PC-3 (cell line): Measurements from ENCODE around the gene CDK14. TPM values are rescaled to one million over a fixed set of nuclear protein-coding genes. Genes with fewer than 3 reads are reported as not detected.
A peak's percentile ranks its signal among the peaks of the same experiment; 100 is the strongest.

Experiments
- ATAC-seq: fragments of 200-7000 bp; cut with Tn5 transposase; 2 replicates; pipeline ENCODE4 v1.9.1; 2020; ENCODE audit warnings: mild to moderate bottlenecking, moderate library complexity
- BruUV-seq: library from RNA; stranded (reverse); fragments of 400-500 nt; replicated peaks from 2 replicates; lab custom pipeline; 2021; lab: Mats Ljungman, UMichigan
- CTCF ChIA-PET: fragments of 300-600 bp; sonication (Branson Sonifier 250); formaldehyde crosslinking; loops from one replicate; lab custom pipeline; 2022; ENCODE audit warnings: antibody characterized with exemption; lab: Charles Lee
- POLR2A ChIA-PET: fragments of 300-600 bp; sonication (Branson Sonifier 250); formaldehyde crosslinking; loops from one replicate; lab custom pipeline; 2022; ENCODE audit warnings: antibody characterized with exemption; ENCODE audit not compliant: unreplicated experiment; lab: Charles Lee
- DNase-seq: peaks from one replicate; pipeline ENCODE4 v3.0.0-alpha.2; 2015
- H2AFZ ChIP-seq: fragments of 300-600 bp; sonication (generic); 2 replicates; pipeline ENCODE4 v1.6.0; 2016; ENCODE audit warnings: antibody characterized with exemption, low read length
- H3F3A ChIP-seq: fragments of 300-600 bp; sonication (generic); one replicate; pipeline ENCODE4 v1.6.0; 2017; ENCODE audit warnings: antibody characterized with exemption, low read length, control low read depth, mild to moderate bottlenecking; ENCODE audit not compliant: unreplicated experiment
- H3K27ac ChIP-seq: fragments of 300-600 bp; sonication (generic); 2 replicates; pipeline ENCODE4 v1.5.1; 2016; ENCODE audit warnings: mild to moderate bottlenecking, low read length
- H3K27me3 ChIP-seq: fragments of 300-600 bp; sonication (generic); 2 replicates; pipeline ENCODE4 v1.6.1; 2016; ENCODE audit warnings: low read length, mixed read lengths
- H3K36me3 ChIP-seq: fragments of 300-600 bp; sonication (generic); 2 replicates; pipeline ENCODE4 v1.6.1; 2016; ENCODE audit warnings: low read depth, mixed run types, low read length, mixed read lengths
- H3K4me1 ChIP-seq: fragments of 300-600 bp; sonication (generic); 2 replicates; pipeline ENCODE4 v1.5.1; 2016; ENCODE audit warnings: low read length; ENCODE audit not compliant: insufficient read depth
- H3K4me2 ChIP-seq: fragments of 300-600 bp; sonication (generic); 2 replicates; pipeline ENCODE4 v1.6.0; 2016; ENCODE audit warnings: low read length
- H3K4me3 ChIP-seq: fragments of 300-600 bp; sonication (generic); 2 replicates; pipeline ENCODE4 v1.5.1; 2016; ENCODE audit warnings: mild to moderate bottlenecking, low read length, mixed read lengths
- H3K79me2 ChIP-seq: fragments of 300-600 bp; sonication (generic); 2 replicates; pipeline ENCODE4 v1.6.1; 2017; ENCODE audit warnings: low read length, mixed read lengths
- H3K9ac ChIP-seq: fragments of 300-600 bp; sonication (generic); 2 replicates; pipeline ENCODE4 v1.6.0; 2016; ENCODE audit warnings: mild to moderate bottlenecking, low read length
- H3K9me2 ChIP-seq: fragments of 300-600 bp; sonication (generic); replicated peaks from 2 replicates; pipeline ENCODE4 v1.6.1; 2016; ENCODE audit warnings: mixed run types, low read length, mixed read lengths
- H3K9me3 ChIP-seq: fragments of 300-600 bp; sonication (generic); 2 replicates; pipeline ENCODE4 v1.6.1; 2016; ENCODE audit warnings: low read length, mixed read lengths
- H4K20me1 ChIP-seq: fragments of 300-600 bp; sonication (generic); 2 replicates; pipeline ENCODE4 v1.6.1; 2016; ENCODE audit warnings: low read length, mixed read lengths
- EZH2 ChIP-seq: fragments of 300-600 bp; sonication (generic); IDR thresholded peaks from one replicate; pipeline ENCODE4 v1.6.1; 2017; ENCODE audit warnings: antibody characterized with exemption, mild to moderate bottlenecking, low read length; ENCODE audit not compliant: unreplicated experiment
- EZH2phosphoT487 ChIP-seq: fragments of 300-600 bp; sonication (generic); IDR thresholded peaks from 2 replicates; pipeline ENCODE4 v1.6.1; 2018; ENCODE audit warnings: mild to moderate bottlenecking, antibody characterized with exemption, low read length, borderline replicate concordance
- intact Hi-C: fragments of 100-400 bp; cut with micrococcal nuclease; formaldehyde crosslinking; loops from 2 replicates; pipeline ENCODE4 v1.9.0; 2023
- total RNA-seq: library from RNA; depleted of rRNA; stranded (reverse); fragments of >200 nt; gene quantifications from 2 replicates; pipeline ENCODE4 v1.2.3, GENCODE V29; 2014
- TF ChIP-seq, protein P1 (sequence below): fragments of 300-600 bp; sonication (generic); conservative IDR thresholded peaks from 2 replicates; pipeline ENCODE4 v1.5.1; 2017; ENCODE audit warnings: antibody characterized with exemption, low read depth, mild to moderate bottlenecking, low read length

CDK14 gene
- total RNA-seq, 1 experiment from 2014 or later = 8.2 TPM

DNA sequence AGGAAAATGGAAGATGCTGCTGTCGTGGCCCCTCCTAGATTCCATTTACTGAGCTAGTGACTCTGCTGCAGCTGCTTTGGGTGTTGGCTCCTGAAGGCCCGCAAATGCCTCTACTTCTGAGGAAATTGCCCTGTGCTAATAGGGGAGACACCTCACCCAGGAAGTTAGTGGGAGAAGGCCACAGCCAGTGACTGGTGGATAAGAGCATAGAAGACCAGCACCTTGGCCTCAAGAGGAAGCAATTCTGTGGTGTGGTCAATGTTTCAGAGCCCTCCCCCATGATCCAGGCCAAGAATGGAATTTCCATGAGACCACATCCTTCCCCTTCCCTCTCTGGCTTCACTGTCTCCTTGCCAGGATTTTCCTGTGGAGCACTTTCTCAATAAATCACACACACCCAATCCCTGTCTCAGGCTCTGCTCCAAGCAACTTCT is 643.1 kb downstream of the CDK14 start:
- ChIA-PET POLR2A (no interaction called here), CTCF (no interaction called here)
- no peaks in the 10 kb centered on the region for H3K9me2 ChIP-seq
- H3K27me3 ChIP-seq = no peaks in the 10 kb centered on the region
- intact Hi-C loops = no loop called here
- H3K4me1 ChIP-seq = peaks cover 10% of the 10 kb centered on the region; the same call in 1 of the 2 replicates
- no peaks in the 10 kb centered on the region for H3K79me2 ChIP-seq
- H3K27ac ChIP-seq = 0 out of 2 replicates have a peak overlapping the region, but pooled peaks have one; percentile 1
- no peak overlapping the region for H3K9ac ChIP-seq
- peak; percentile 87 for ATAC-seq
- no peak overlapping the region for H3K4me3 ChIP-seq
- BruUV-seq = no TSS peak
- no peaks in the 10 kb centered on the region for H3K36me3 ChIP-seq
- peak overlapping the region; percentile 43 for H3K4me2 ChIP-seq
- DNase-seq = peak; percentile 82
- no peaks in the 10 kb centered on the region for H3F3A ChIP-seq
- no peaks in the 10 kb centered on the region for H4K20me1 ChIP-seq
- no peaks in the 10 kb centered on the region for H3K9me3 ChIP-seq
- TF ChIP-seq EZH2 (no peak), EZH2phosphoT487 (no peak)
- TF ChIP-seq, protein P1, sequence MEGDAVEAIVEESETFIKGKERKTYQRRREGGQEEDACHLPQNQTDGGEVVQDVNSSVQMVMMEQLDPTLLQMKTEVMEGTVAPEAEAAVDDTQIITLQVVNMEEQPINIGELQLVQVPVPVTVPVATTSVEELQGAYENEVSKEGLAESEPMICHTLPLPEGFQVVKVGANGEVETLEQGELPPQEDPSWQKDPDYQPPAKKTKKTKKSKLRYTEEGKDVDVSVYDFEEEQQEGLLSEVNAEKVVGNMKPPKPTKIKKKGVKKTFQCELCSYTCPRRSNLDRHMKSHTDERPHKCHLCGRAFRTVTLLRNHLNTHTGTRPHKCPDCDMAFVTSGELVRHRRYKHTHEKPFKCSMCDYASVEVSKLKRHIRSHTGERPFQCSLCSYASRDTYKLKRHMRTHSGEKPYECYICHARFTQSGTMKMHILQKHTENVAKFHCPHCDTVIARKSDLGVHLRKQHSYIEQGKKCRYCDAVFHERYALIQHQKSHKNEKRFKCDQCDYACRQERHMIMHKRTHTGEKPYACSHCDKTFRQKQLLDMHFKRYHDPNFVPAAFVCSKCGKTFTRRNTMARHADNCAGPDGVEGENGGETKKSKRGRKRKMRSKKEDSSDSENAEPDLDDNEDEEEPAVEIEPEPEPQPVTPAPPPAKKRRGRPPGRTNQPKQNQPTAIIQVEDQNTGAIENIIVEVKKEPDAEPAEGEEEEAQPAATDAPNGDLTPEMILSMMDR = no peak
- peak overlapping the region; percentile 42; the same call in 1 of the 2 replicates for H2AFZ ChIP-seq

GRCh38 chr7:91239772-91240171 is 643.7 kb downstream of the CDK14 start:
- Histone ChIP-seq H3K4me2 (peak overlapping the region; percentile 43), H4K20me1 (no peaks in the 10 kb centered on the region), H3K36me3 (no peaks in the 10 kb centered on the region), H2AFZ (no peak overlapping the region), H3K9ac (no peak overlapping the region), H3K4me1 (peaks cover 10% of the 10 kb centered on the region; the same call in 1 of the 2 replicates), H3K27me3 (no peaks in the 10 kb centered on the region), H3K9me3 (no peaks in the 10 kb centered on the region), H3K4me3 (no peak overlapping the region), H3K79me2 (no peaks in the 10 kb centered on the region), H3F3A (no peaks in the 10 kb centered on the region), H3K9me2 (no peaks in the 10 kb centered on the region), H3K27ac (no peak overlapping the region)
- intact Hi-C loops = no loop called here
- POLR2A ChIA-PET = no interaction called here
- ATAC-seq (no peak), DNase-seq (no peak)
- CTCF ChIA-PET = no interaction called here
- TF ChIP-seq, protein P1 = no peak
- TF ChIP-seq EZH2phosphoT487 (no peak), EZH2 (no peak)
- BruUV-seq = no TSS peak

DNA sequence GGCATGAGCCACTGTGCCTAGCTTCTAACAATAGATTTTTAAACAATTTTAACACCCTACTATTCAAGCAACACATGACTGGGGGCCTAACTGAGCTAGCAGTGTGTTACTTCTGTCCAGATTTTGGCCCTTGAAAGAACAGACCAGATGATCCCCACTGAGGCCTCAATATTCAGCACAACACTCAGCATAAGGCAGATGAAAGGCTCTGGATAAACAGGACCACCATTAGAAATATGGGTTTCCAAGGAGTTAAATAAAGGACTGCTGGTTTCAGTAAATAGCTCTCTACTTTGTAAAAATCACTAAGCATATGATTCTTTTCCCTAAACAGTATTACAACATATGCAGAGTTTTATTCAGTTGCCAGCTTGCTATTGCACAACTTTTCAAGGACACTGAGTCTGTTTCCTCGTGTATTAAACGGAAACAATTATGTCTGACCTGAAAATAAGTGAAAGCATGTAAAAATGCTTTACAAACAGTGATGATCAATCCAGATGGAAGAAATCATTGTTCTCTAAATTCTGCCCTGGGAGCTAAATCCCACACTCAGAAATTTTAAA is 644.3 kb downstream of the CDK14 start:
- no peaks in the 10 kb centered on the region for H3K9me3 ChIP-seq
- ATAC-seq (no peak), DNase-seq (no peak)
- intact Hi-C loops = no loop called here
- no peaks in the 10 kb centered on the region for H3K36me3 ChIP-seq
- TF ChIP-seq EZH2 = no peak
- TF ChIP-seq, protein P1 = no peak
- TF ChIP-seq EZH2phosphoT487 = no peak
- no peaks in the 10 kb centered on the region for H3K79me2 ChIP-seq
- ChIA-PET CTCF (no interaction called here), POLR2A (interaction anchor here (0.7 kb wide), 1 partner anchor 49 kb away, joined by 6 read pairs; no protein-coding TSS in a partner anchor)
- H3K9ac ChIP-seq = no peak overlapping the region
- H3K27ac ChIP-seq = no peak overlapping the region
- no TSS peak for BruUV-seq
- peaks cover 10% of the 10 kb centered on the region; the same call in 1 of the 2 replicates for H3K4me1 ChIP-seq
- H3K4me3 ChIP-seq = no peak overlapping the region
- H3K9me2 ChIP-seq = no peaks in the 10 kb centered on the region
- H3K4me2 ChIP-seq = no peak overlapping the region
- no peaks in the 10 kb centered on the region for H3F3A ChIP-seq
- H4K20me1 ChIP-seq = no peaks in the 10 kb centered on the region
- H2AFZ ChIP-seq = no peak overlapping the region
- no peaks in the 10 kb centered on the region for H3K27me3 ChIP-seq
